ENCODE data around the gene IFT22.
"Not testable (repeated sequence)": the region's sequence is repeated elsewhere in the genome, so short reads cannot be mapped to it uniquely, and the experiment has no call there.

The IFT22 gene

DNA sequence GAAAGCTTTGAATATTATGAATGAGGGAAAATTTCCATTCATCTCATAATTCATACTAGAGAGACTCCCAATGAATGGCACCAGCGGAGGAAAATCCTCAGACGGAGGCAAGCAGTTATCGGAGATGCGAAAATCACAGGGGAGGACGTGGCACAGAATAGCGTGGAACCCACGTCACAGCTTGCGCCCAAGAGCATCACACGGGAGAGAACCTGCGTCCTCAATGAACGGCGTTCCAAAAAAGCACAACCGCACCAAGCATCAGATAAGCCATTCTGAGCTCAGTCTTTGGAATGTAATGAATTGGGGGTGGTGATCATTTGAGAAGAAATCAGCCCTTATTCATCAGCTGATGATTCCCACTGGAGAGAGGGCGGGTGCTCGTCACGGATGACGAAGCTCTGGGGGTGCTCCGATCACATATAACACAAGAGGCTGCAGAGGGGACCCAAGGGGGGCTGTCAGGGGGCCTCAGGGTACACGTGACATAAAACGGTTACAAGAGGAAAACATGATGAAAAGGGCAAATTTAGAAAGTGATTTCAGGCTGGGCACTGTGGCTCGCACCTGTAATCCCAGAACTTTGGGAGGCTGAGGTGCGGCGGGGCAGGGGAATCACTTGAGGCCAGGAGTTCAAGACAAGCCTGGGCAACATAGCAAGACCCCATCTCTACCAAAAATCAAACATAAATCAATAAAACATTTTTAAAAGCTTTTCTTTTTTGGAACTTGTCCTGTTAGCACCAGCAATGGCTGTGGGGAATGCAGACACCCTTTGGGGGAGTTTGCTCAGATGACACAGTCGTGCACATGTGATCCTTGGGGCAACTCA lies 42.9 kb downstream of the IFT22 start:
- no peak for DNase-seq (ENCODE audit: low spot score)

DNA sequence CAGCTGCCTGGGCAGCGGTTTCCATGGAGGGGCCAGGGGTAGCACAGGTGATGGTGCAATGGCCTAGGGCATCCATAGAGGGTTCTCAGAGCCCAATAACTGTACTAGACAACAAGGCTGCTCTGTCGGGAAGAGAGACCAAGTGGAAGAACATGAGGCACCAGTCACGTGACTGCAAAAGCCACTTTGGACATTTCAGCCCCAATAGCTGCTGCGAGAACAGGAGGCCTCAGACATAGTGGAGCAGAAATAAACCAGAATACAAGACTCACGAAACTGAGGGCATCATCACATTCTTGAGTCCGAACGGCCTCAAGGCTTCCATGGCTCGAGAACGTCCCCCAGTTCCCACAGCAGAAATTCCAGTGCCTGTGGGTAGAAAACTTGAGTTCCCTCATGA lies 44.5 kb downstream of the IFT22 start:
- DNase-seq (ENCODE audit: low spot score), result no peak

DNA sequence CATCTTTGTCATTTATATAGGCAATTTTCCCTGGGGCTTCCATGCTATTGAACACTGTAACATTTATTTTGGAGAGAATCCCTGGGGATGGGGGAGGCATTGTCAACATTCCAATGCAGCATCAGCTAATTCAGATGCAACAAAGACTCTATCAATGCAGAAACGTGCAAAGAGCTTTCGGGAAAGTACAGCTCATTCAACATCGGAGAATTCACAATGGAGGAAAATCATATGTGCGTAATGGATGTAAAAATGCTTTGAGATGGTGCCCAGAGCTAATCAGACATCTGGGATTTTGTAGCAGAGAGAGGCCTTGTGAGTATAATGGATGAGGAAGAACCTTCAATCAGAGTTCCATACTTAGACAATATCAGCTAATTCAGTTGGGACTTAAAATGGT lies 48.4 kb downstream of the IFT22 start:
- DNase-seq (ENCODE audit: low spot score), result no peak

DNA sequence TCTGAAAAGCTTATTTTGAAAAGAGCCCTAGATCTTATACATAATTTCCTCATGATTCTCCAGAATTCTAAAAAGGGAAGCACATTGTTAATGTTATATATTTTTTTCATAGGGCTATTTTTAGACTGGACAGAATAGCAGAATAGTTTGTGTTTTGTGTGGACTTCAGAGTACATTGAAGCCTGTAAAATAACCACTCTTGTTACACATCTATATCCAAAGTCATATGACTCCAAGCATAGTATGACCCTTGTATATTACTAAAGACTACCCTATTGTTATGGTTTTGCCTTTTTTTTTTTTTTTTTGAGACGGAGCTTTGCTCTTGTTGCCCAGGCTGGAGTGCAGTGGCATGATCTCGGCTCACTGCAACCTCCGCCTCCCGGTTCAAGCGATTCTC lies 50.6 kb downstream of the IFT22 start:
- peak; percentile 70 for DNase-seq (ENCODE audit: low spot score)

DNA sequence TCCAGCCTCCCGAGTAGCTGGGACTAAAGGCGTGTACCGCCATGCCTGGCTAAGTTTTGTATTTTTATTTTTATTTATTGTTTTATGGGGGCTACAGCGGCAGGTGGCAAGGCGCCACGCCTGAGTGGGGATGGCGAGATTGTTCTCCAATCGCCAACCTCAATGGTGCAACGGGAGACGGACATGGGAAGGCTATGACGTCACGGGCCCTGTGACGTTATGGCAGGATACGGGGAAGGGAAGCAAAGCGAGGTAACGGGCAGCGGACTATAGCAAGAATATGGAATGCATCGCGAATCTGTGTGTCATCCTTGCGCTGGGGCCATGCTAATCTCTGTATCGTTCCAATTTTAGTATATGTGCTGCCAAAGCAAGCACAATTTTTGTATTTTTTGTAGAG lies 51.9 kb downstream of the IFT22 start:
- no peak for DNase-seq (ENCODE audit: low spot score)

DNA sequence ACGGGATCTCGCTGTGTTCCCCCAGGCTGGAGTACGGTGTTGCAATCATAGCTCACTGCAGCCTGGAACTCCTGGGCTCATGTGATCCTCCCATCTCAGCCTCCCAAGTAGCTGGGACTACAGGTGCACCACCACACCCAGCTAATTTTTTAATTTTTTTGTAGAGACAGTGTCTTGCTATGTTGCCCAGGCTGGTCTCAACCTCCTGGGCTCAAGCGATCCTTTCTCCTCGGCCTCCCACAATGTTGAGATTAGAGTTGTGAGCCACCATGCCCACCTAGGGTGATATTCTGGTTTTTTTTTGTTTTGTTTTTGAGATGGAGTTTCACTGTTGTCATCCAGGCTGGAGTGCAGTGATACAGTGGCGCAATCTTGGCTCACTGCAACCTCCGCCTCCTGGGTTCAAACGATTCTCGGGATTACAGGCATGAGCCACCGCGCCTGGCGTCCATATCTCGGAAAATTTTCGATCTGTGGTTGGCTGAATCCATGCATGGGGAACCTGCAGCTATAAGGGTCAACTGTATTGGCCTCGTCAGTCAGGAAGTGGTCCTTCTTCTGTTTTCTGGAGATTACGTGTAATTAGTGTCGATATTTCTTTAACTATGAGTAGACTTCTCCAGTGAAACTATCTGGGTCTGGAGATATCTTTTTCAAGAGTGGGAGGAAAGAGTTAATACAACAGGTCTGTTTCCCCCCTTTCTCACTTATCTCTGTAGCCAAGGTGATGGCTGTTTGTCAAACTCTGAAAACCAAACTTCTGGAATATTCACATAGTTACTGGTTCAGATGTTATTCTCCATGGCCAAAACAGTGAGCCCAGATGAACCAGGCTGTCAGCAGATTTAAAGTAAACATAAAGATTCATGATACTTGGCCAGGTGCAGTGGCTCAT lies 55.7 kb downstream of the IFT22 start:
- DNase-seq (ENCODE audit: low spot score), result no peak

DNA sequence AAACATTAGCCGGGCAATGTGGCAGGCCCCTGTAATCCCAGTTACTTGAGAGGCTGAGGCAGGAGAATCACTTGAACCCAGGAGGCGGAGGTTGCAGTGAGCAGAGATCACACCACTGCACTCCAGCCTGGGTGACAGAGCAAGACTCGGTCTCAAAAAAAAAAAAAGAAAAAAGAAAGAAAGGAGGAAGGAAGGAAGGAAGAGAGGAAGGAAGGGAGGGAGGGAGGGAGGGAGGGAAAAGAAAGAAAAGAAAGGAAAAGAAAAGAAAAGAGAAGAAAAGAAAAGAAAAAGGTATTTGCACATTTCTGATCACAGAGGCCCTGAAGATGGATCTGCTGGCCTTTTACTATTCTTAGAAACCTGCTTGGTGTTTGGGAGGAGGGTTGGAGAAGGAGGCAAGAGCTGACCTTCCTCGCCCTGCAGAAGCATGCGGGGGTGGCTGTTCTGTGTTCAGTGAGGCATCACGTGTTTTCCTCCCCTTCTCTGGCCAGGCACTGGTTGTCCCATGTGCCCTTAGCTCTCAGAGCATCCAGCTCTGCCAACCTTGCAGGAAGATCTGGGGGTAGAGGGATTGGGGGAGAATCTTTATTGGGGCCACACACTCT lies 57.4 kb downstream of the IFT22 start:
- DNase-seq (ENCODE audit: low spot score), result not testable (repeated sequence)
